Measurements from ENCODE around the gene FCHSD2. TPM values are rescaled to one million over a fixed set of nuclear protein-coding genes. Genes with fewer than 3 reads are reported as not detected.

The FCHSD2 gene
- total RNA-seq, 1 donor from 2014 or later, result 22.2 TPM

DNA sequence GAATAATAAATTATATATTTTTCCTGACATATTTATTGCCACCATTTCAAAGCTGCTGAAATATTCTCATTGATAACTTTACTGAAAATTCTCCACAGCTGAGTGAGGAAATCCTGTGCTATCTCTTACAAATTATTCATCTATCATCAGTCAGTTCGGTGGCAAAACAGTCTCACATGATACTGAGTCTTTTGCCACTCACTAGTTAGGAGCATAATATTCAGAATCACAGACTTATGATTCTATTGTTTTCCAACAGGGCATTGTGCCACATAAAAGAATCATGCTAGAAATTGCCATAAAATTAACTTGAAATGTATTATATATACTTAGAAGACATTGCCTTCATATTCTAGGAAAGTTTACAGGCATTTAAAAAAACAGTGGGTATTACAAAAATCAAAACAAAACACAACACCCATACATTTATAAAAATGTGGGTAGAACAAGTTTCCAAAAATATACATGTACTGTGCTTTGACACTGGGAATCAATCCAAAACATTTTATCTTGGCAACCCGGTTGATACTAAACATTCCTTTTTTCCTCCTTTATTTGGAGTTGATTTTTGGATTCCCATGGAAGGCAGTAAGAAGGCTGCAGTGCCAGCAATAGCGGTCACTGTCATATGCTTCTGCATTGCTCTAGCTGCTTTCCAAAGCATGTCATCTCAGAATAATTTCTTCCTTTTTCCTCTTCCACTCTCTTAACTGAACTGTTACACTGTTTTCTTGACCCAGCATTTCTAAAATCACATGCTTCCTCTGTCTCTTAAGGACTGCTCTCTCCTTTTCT, 285.4 kb downstream of the FCHSD2 start:
- TF ChIP-seq, protein P1, sequence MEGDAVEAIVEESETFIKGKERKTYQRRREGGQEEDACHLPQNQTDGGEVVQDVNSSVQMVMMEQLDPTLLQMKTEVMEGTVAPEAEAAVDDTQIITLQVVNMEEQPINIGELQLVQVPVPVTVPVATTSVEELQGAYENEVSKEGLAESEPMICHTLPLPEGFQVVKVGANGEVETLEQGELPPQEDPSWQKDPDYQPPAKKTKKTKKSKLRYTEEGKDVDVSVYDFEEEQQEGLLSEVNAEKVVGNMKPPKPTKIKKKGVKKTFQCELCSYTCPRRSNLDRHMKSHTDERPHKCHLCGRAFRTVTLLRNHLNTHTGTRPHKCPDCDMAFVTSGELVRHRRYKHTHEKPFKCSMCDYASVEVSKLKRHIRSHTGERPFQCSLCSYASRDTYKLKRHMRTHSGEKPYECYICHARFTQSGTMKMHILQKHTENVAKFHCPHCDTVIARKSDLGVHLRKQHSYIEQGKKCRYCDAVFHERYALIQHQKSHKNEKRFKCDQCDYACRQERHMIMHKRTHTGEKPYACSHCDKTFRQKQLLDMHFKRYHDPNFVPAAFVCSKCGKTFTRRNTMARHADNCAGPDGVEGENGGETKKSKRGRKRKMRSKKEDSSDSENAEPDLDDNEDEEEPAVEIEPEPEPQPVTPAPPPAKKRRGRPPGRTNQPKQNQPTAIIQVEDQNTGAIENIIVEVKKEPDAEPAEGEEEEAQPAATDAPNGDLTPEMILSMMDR (IDR thresholded peaks at IDR 0.05), result no peak
- TF ChIP-seq EZH2phosphoT487 (IDR thresholded peaks at IDR 0.05), result no peak
- TF ChIP-seq EZH2 (IDR thresholded peaks at IDR 0.05), result no peak
- Mint-ChIP-seq H3K36me3 (peaks cover 5% of the 10 kb centered on the region), H3K27ac (no peak overlapping the region), H3K4me3 (no peak overlapping the region), H3K9me3 (no peaks in the 10 kb centered on the region), H3K4me1 (no peaks in the 10 kb centered on the region), H3K27me3 (ENCODE audit: insufficient read depth, low read depth) (no peaks in the 10 kb centered on the region)
- DNase-seq (ENCODE audit: low spot score), result no peak
- no peaks in the 10 kb centered on the region for H3K36me3 ChIP-seq
- H3K4me1 ChIP-seq, result no peaks in the 10 kb centered on the region
- no peak overlapping the region for H3K4me3 ChIP-seq
- no peak overlapping the region for H3K4me2 ChIP-seq
- no peak overlapping the region for H3K27ac ChIP-seq
- no peaks in the 10 kb centered on the region for H3K79me2 ChIP-seq (ENCODE audit: low read depth)
- no peaks in the 10 kb centered on the region for H3F3A ChIP-seq (ENCODE audit: low read depth)
- H3K27me3 ChIP-seq, result no peaks in the 10 kb centered on the region
- no peaks in the 10 kb centered on the region for H3K9me3 ChIP-seq (ENCODE audit: low read depth)
- no peaks in the 10 kb centered on the region for H4K20me1 ChIP-seq (ENCODE audit: low read depth)
- H3K9ac ChIP-seq, result no peak overlapping the region
- no peak overlapping the region for H2AFZ ChIP-seq (replicated peaks)

DNA sequence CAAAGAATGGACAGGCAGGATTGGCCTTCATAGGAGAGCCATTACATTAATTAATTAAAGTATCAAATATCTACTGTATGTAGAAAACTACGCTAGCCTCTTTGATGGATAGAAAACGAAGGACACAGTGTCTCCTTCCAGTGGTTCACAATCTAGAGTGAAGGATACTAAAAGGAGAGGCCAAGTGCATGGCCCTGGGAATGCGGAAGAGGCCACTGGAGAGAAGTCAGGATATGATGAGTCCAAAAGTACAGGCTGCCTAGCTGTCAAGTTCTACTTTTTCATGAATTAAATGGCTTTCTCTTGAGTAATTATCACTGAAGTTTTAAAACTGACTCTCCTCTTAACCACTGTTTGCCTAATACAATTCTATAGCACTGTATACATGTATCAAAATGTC, 286.1 kb downstream of the FCHSD2 start:
- no peaks in the 10 kb centered on the region for H3K4me1 Mint-ChIP-seq
- peaks cover 5% of the 10 kb centered on the region for H3K36me3 Mint-ChIP-seq
- TF ChIP-seq, protein P1 (IDR thresholded peaks at IDR 0.05), result no peak
- no peak for TF ChIP-seq EZH2 (IDR thresholded peaks at IDR 0.05)
- TF ChIP-seq EZH2phosphoT487 (IDR thresholded peaks at IDR 0.05), result no peak
- Histone ChIP-seq H3K27ac (no peak overlapping the region), H3K79me2 (ENCODE audit: low read depth) (no peaks in the 10 kb centered on the region), H3K4me2 (no peak overlapping the region), H3K4me3 (no peak overlapping the region), H3F3A (ENCODE audit: low read depth) (no peaks in the 10 kb centered on the region), H2AFZ (replicated peaks) (no peak overlapping the region), H3K27me3 (no peaks in the 10 kb centered on the region), H3K9me3 (ENCODE audit: low read depth) (no peaks in the 10 kb centered on the region), H3K36me3 (no peaks in the 10 kb centered on the region), H4K20me1 (ENCODE audit: low read depth) (no peaks in the 10 kb centered on the region), H3K9ac (no peak overlapping the region), H3K4me1 (no peaks in the 10 kb centered on the region)
- H3K4me3 Mint-ChIP-seq, result no peak overlapping the region
- no peaks in the 10 kb centered on the region for H3K9me3 Mint-ChIP-seq
- DNase-seq (ENCODE audit: low spot score), result no peak
- H3K27me3 Mint-ChIP-seq (ENCODE audit: insufficient read depth, low read depth), result no peaks in the 10 kb centered on the region
- H3K27ac Mint-ChIP-seq, result no peak overlapping the region

DNA sequence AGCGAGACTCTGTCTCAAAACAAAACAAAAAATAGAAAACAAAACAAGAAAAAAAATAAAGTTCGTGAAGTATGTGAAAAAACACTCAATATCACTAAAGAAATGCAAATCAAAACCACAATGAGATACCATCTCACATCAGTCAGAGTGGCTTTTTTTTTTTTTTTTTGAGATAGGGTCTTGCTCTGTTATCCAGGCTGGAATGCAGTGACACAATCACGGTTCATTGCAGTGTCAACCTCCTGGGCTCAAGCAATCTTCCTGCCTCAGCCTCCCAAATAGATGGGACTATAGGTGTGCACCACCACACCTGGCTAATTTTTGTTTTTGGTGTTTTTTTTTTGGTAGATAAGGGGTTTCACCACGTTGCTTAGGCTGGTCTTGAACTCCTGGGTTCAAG, 290.4 kb downstream of the FCHSD2 start:
- Mint-ChIP-seq H3K4me1 (no peaks in the 10 kb centered on the region), H3K36me3 (peaks cover 1% of the 10 kb centered on the region), H3K4me3 (no peak overlapping the region), H3K27ac (no peak overlapping the region), H3K9me3 (no peaks in the 10 kb centered on the region), H3K27me3 (ENCODE audit: insufficient read depth, low read depth) (no peaks in the 10 kb centered on the region)
- DNase-seq (ENCODE audit: low spot score), result no peak
- Histone ChIP-seq H3K36me3 (no peaks in the 10 kb centered on the region), H3K4me2 (no peak overlapping the region), H3K4me3 (no peak overlapping the region), H3K27ac (no peak overlapping the region), H3K27me3 (no peaks in the 10 kb centered on the region), H3K4me1 (no peaks in the 10 kb centered on the region), H3K9me3 (ENCODE audit: low read depth) (no peaks in the 10 kb centered on the region), H3K9ac (no peak overlapping the region), H3F3A (ENCODE audit: low read depth) (peaks cover 6% of the 10 kb centered on the region), H4K20me1 (ENCODE audit: low read depth) (no peaks in the 10 kb centered on the region), H2AFZ (replicated peaks) (no peak overlapping the region), H3K79me2 (ENCODE audit: low read depth) (no peaks in the 10 kb centered on the region)
- TF ChIP-seq, protein P1 (IDR thresholded peaks at IDR 0.05), result no peak
- TF ChIP-seq EZH2 (IDR thresholded peaks at IDR 0.05), result no peak
- TF ChIP-seq EZH2phosphoT487 (IDR thresholded peaks at IDR 0.05), result no peak
